ENCODE measurements around the gene LOXHD1.

LOXHD1 gene

DNA sequence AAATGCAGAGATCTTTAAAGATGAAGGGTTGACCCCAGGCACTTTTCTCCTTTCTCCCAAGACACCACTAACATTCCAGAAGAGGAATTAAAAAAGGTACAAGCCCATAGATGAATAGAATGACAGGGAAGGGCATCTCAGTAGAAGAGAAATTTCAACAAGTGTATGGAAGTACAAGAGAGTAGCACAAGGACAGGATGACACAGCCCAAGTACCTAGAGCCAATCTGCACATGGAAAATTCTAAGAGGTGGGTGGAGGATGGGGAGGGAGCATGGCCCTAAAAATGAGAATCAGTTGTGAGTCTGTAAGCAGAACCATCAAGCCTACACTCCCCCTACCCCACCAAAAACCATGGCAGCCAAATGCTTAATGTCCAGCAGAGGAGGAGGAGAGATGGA, 39.7 kb upstream of the LOXHD1 start:
- TF ChIP-seq CTCF (conservative IDR thresholded peaks at IDR 0.05; ENCODE audit: low read length) = no peak
- H3K4me3 ChIP-seq (ENCODE audit: low read length) = no peak overlapping the region
- DNase-seq (ENCODE audit: low read depth) = no peak

DNA sequence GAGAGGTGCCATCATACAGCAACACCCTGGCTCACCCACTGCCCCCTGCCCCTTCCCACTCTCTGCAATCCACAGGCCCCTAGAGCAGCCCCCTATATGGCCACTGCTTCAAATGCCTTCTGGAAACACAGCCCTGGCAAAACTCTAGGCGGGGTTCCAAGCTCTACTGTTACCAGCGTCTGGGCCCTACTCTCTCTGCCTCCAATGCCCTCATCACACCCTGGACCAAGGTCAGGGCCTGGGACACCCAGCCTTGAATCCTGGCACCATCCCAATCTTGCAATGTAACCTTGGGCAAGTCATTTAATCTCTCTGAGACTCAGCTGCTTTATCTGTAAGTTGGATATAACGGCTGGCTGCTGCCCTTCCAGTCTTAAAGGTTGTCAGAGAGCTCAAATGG, 39.2 kb upstream of the LOXHD1 start:
- no peak for TF ChIP-seq CTCF (conservative IDR thresholded peaks at IDR 0.05; ENCODE audit: low read length)
- no peak for DNase-seq (ENCODE audit: low read depth)
- no peak overlapping the region for H3K4me3 ChIP-seq (ENCODE audit: low read length)

DNA sequence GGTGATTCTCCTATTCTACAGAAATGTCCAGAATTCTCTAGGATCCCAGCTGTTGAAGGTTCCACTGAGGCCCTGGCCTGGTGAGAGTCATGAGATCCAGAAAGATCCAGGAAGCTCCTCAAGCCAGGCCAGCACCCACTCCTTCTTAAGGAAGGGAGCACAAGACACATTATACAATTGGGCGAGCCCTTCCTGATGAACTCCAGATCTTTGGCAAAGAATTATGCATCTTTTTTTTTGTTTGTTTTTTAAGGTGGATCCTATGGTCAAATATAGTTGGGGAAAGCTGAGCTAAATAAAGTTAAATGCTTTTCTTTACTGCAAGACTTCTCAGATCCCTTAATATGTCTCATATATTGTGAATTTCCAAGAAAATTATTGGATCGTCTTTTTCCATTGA, 37.0 kb upstream of the LOXHD1 start:
- no peak for TF ChIP-seq CTCF (conservative IDR thresholded peaks at IDR 0.05; ENCODE audit: low read length)
- DNase-seq (ENCODE audit: low read depth) = no peak
- H3K4me3 ChIP-seq (ENCODE audit: low read length) = no peak overlapping the region

- TF ChIP-seq CTCF (conservative IDR thresholded peaks at IDR 0.05; ENCODE audit: low read length) = no peak
- H3K4me3 ChIP-seq (ENCODE audit: low read length) = no peak overlapping the region
- DNase-seq (ENCODE audit: low read depth) = no peak
Measured at GRCh38 chr18:46688853-46689525, 32.0 kb upstream of the LOXHD1 start.

DNA sequence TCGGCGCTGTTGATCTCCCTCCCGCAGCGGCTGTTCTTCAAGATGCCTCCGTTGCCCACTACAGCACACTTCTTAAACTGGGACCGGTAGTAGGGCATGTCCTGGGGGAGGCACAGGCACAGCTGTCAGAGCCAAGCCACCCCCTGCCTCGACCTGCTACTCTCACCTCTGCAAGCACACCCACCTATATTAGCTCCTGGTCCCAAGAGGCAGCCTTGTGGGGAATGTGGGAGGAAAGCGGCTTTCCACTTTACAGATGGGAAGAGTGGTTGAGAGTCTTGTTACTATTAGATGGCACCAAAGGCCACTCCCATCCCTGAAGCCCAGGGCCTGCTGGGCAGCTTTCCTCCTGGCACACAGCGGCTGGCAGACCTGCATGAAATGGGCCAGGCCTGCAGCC, 29.2 kb upstream of the LOXHD1 start:
- no peak overlapping the region for H3K4me3 ChIP-seq (ENCODE audit: low read length)
- TF ChIP-seq CTCF (conservative IDR thresholded peaks at IDR 0.05; ENCODE audit: low read length) = no peak
- DNase-seq (ENCODE audit: low read depth) = no peak

DNA sequence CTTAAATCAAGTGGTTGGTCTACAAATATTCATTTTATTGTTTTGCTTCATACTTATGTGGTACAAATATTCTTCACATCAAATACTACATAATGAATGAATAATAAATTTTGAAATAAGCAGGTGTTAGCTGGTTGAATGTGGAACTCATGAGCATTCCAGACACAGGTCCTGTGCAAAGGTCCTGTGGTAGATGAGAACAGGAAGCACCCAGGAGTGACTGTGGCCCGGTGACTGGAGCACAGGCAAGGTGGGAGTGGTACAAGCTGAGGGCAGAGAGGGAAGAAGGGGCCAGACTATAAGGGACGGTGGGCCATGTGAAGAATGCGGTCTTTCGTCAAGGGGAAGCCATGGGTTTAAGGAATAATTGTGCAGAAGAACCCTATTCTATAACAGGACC, 26.2 kb upstream of the LOXHD1 start:
- TF ChIP-seq CTCF (conservative IDR thresholded peaks at IDR 0.05; ENCODE audit: low read length) = no peak
- DNase-seq (ENCODE audit: low read depth) = no peak
- no peak overlapping the region for H3K4me3 ChIP-seq (ENCODE audit: low read length)

DNA sequence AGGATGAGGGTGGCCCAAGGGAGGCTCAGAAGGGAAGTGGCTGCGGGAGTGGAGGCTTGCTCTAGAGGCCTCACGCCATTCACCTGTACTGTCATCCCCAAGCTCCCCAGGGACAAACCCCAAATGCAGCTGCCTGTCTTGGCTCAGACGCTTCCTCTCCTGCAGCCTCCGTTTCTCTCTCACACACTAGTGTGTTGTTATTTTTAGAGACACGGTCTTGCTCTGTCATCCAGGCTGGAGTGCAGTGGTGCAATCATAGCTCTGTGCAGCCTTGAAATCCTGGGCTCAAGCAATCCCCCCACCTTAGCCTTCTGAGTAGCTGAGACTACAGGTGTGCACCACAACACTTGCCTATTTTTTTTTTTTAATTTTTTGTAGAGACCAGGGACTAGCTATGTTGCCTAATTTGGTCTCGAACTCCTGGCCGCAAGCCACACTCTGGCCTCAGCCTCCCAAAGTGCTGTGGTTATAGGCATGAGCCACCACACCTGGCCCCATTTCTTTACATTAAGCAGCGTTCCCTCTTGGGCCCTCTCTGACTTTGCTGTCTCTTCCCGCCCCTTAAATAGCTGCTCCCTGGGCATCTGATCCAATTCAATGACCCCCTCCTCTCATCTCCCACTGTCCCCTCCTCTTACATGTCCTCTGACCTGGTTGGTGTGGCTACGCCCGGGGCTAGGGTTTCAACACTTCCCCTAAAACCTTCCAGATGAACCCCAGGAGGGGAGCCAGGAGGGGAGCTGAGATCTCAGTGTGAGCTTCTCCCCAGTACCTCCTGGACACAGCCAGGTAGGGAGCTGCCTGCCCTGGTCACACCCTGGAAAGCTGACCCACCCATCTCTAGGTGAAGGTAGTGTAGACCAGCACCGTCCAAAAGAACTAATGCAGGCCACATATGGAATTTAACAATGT, 24.0 kb upstream of the LOXHD1 start:
- DNase-seq (ENCODE audit: low read depth) = no peak
- TF ChIP-seq CTCF (conservative IDR thresholded peaks at IDR 0.05; ENCODE audit: low read length) = no peak
- H3K4me3 ChIP-seq (ENCODE audit: low read length) = no peak overlapping the region

Measured in AG10803 (cell line).